C4-2B (cell line): ENCODE data around the gene CASZ1.

Source experiments
- CTCF ChIP-seq: fragments of 450-650 bp; conservative IDR thresholded peaks from 2 replicates; pipeline ENCODE4 v1.5.1; 2017; ENCODE audit warnings: mild to moderate bottlenecking
- ZFX ChIP-seq: fragments of 450-650 bp; IDR thresholded peaks from 2 replicates; pipeline ENCODE4 v1.6.1; 2017

DNA sequence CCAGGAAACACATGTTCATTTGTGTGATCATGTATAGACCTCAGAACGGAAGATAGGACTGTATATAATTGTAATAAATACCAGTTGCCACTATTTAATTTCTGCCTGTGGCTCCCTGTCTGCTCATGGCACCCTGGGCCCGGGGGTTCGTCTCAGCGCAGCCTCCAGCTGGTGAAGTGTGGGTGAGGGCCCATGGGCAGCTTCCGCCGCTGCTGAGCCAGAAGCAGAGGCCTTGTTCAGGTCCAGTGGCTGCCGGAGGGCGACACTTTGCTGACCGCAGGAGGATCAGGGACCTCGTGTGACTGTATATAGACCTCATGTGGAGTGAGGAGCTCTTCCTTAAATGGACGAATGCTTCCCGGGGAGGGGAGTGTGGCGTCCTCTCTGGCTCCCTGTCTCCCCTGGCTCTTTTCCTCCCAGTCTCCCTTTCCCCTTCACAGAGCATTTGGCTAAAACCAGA lies 165.8 kb downstream of the CASZ1 start:
- TF ChIP-seq CTCF = no peak
- no peak for TF ChIP-seq ZFX
